GM18520 (cell line): ENCODE data around the gene TTC29.

Experiments
- ATAC-seq: cut with Tn5 transposase; IDR thresholded peaks from one replicate; pipeline ENCODE4 v1.9.1; 2021; ENCODE audit not compliant: unreplicated experiment

TTC29 gene

GRCh38 chr4:146945556-146946374 is at the start of gene TTC29:
TTC29 (minus strand) TSS chr4:146945864; CDS start chr4:146939895, 5,969 bp downstream.
- ATAC-seq, result peak; percentile 100

- no peak for ATAC-seq
Observed at GRCh38 chr4:146981651-146982050, 36.0 kb upstream of the TTC29 start.

- ATAC-seq, result no peak
Observed at GRCh38 chr4:146978641-146979040, 33.0 kb upstream of the TTC29 start.

GRCh38 chr4:146976145-146976544 is 30.5 kb upstream of the TTC29 start:
- no peak for ATAC-seq

GRCh38 chr4:146975527-146975926 is 29.9 kb upstream of the TTC29 start:
- ATAC-seq, result no peak

GRCh38 chr4:146975036-146975435 is 29.4 kb upstream of the TTC29 start:
- ATAC-seq, result no peak

- no peak for ATAC-seq
Observed at GRCh38 chr4:146972036-146972435, 26.4 kb upstream of the TTC29 start.

GRCh38 chr4:146969126-146969525 is 23.5 kb upstream of the TTC29 start:
- no peak for ATAC-seq

GRCh38 chr4:146960634-146961033 is 15.0 kb upstream of the TTC29 start:
- no peak for ATAC-seq

- ATAC-seq, result no peak
Observed at GRCh38 chr4:146959692-146960091, 14.0 kb upstream of the TTC29 start.

GRCh38 chr4:146957237-146957636 is 11.6 kb upstream of the TTC29 start:
- no peak for ATAC-seq

GRCh38 chr4:146952896-146953295 is 7.2 kb upstream of the TTC29 start:
- ATAC-seq, result no peak

GRCh38 chr4:146949559-146949958 is 3.9 kb upstream of the TTC29 start:
- no peak for ATAC-seq

GRCh38 chr4:146943691-146944375 is 1.8 kb downstream of the TTC29 start:
- no peak for ATAC-seq

GRCh38 chr4:146932116-146932515 is 13.5 kb downstream of the TTC29 start:
- no peak for ATAC-seq

GRCh38 chr4:146930673-146931072 is 15.0 kb downstream of the TTC29 start:
- ATAC-seq, result no peak

GRCh38 chr4:146927695-146928094 is 18.0 kb downstream of the TTC29 start:
- no peak for ATAC-seq

- no peak for ATAC-seq
Observed at GRCh38 chr4:146916479-146917076, 29.1 kb downstream of the TTC29 start.

GRCh38 chr4:146915132-146915531 is 30.5 kb downstream of the TTC29 start:
- ATAC-seq, result no peak

GRCh38 chr4:146900295-146900694 is 45.4 kb downstream of the TTC29 start:
- no peak for ATAC-seq

- no peak for ATAC-seq
Observed at GRCh38 chr4:146890301-146890700, 55.4 kb downstream of the TTC29 start.

- ATAC-seq, result no peak
Observed at GRCh38 chr4:146883070-146883469, 62.6 kb downstream of the TTC29 start.
